HL-60 (cell line): ENCODE data around the gene ARHGAP21.

ENCODE experiments used
- DNase-seq, 2 experiments: peaks; one replicate each; pipeline ENCODE4 v3.0.0-alpha.2; 2010 to 2020; ENCODE audit warnings: low read depth in 1 of 2, low spot score in 1 of 2
- H3K27ac ChIP-seq: fragments of 250-450 bp; sonication (Bioruptor Pico); replicated peaks from 2 replicates; pipeline ENCODE4 v1.5.1; 2020; ENCODE audit warnings: mild to moderate bottlenecking, moderate library complexity
- H3K27me3 ChIP-seq: fragments of 250-450 bp; sonication (Bioruptor Pico); 2 replicates; pipeline ENCODE4 v1.5.1; 2021; ENCODE audit warnings: mild to moderate bottlenecking, moderate library complexity; ENCODE audit not compliant: insufficient read depth, poor library complexity, severe bottlenecking
- H3K4me3 ChIP-seq: replicated peaks from 2 replicates; pipeline ENCODE4 v1.5.1; 2011; ENCODE audit warnings: mild to moderate bottlenecking, control low read depth, low read length; ENCODE audit not compliant: insufficient read depth
- CTCF ChIP-seq: IDR thresholded peaks from one replicate; pipeline ENCODE4 v1.5.1; 2011; ENCODE audit warnings: low read length, control low read depth, inconsistent platforms; ENCODE audit not compliant: insufficient read depth
- GABPA ChIP-seq: IDR thresholded peaks from 2 replicates; pipeline ENCODE4 v1.6.1; 2012; ENCODE audit warnings: low read depth
- POLR2AphosphoS5 ChIP-seq: IDR thresholded peaks from 2 replicates; pipeline ENCODE4 v1.6.1; 2012; ENCODE audit warnings: low read depth
- REST ChIP-seq: IDR thresholded peaks from 2 replicates; pipeline ENCODE4 v1.6.1; 2012; ENCODE audit warnings: low read depth; ENCODE audit not compliant: insufficient replicate concordance
- SPI1 ChIP-seq: IDR thresholded peaks from 2 replicates; pipeline ENCODE4 v1.6.1; 2012; ENCODE audit warnings: low read depth, mild to moderate bottlenecking, borderline replicate concordance

ARHGAP21 gene

GRCh38 chr10:24707445-24707844 is 16.2 kb downstream of the ARHGAP21 start:
- TF ChIP-seq POLR2AphosphoS5 = no peak

DNA sequence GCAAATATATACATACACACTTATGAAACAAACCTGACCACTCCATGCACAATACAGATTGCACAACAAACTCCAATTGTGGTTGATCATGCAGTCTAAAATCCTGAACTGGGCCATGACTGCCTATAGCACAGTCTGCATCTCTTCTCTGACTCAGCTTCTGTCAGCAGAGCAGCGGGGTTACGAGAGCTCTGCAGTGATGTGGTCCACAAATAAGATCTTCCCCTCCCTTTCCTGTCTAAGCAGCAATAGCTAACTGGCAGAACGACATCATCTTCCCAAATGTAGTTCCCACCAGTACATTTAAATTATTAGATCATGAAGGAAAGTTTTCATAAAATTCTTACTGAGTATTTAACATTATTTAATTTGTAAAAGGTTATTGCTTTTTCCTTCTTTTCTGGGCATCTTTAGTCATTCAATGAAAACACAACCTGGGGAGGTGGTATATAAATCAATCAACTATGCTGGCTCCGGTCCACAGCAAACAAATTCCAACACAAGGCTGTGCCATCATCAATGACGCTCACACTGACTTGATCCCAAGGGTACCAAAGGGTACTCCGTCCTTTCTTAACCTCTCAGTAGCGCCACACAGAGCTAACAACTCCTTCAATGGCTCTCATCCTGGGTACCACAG is 17.1 kb downstream of the ARHGAP21 start:
- H3K27ac ChIP-seq = no peak overlapping the region
- TF ChIP-seq POLR2AphosphoS5 (no peak), REST (no peak), SPI1 (no peak), GABPA (no peak), CTCF (no peak)
- no peak for DNase-seq
- H3K27me3 ChIP-seq = no peaks in the 10 kb centered on the region
- H3K4me3 ChIP-seq = no peak overlapping the region

More at GRCh38 chr10:24707445-24707844, 16.2 kb downstream of the ARHGAP21 start:
- no peak overlapping the region for H3K27ac ChIP-seq
- H3K27me3 ChIP-seq = no peaks in the 10 kb centered on the region
- H3K4me3 ChIP-seq = no peak overlapping the region
- DNase-seq = no peak

DNA sequence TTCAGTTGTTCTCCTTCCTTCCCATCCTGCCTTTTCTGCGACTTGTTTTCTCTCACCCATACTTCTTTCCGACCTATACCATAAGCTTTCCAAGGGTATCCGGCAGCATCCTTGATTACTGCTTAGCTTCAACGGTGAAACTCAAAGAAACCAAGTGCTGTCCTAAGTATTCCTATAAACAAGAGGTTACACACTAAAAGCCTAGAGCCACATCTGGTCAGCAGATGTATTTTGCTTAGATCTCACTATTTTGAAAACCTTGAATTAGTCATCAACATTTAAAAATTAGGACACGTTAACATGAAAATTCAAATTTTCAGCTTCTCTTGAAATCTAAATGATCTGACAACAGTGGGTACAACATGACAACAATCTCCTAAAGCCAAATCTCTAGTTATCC is 20.0 kb downstream of the ARHGAP21 start:
- H3K27me3 ChIP-seq = no peaks in the 10 kb centered on the region
- TF ChIP-seq POLR2AphosphoS5 = no peak
- no peak overlapping the region for H3K4me3 ChIP-seq
- DNase-seq = no peak
- no peak overlapping the region for H3K27ac ChIP-seq

DNA sequence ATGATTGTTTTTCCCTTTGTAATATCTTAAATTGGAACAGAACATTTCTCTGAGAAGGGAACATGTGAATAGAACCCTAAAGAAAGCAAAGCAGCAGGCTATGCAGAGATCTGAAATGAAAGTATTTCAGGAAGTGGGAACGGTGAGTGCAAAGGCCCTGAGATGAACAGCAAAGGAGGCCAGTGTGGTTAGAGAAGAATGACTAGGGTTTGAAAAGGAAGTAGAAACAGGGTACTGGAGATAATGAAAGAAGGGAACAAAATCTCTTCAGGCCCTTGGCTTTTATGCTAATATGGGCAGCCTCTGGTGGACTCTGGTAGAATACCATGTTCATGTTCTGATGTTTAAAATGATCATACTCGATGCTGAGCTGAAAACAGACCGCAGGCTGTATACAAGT is 22.2 kb downstream of the ARHGAP21 start:
- TF ChIP-seq SPI1 (no peak), GABPA (no peak), POLR2AphosphoS5 (no peak), REST (no peak), CTCF (no peak)
- no peak overlapping the region for H3K4me3 ChIP-seq
- DNase-seq = no peak
- no peaks in the 10 kb centered on the region for H3K27me3 ChIP-seq
- H3K27ac ChIP-seq = no peak overlapping the region

DNA sequence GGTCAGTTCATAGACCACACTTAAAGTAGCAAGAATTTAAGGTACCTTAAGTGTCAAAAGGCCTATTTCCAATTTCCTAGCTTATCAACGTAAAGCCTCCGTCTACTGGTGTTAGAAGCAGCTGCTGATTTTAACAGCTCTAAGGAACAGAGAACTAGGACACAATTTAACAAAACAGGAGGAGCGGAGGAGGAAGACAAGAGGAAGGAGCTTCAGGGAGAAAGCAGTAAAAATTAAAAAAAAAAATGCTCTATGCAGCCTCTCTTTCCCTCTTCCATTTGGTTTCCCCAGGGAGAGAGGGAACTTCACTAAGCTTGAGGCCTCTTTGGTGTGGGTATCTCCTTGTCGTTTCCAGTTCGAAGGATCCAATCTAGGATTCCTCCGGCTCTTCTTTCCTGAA is 22.7 kb downstream of the ARHGAP21 start:
- H3K27me3 ChIP-seq = no peaks in the 10 kb centered on the region
- DNase-seq = no peak
- no peak overlapping the region for H3K27ac ChIP-seq
- TF ChIP-seq SPI1 = no peak
- no peak for TF ChIP-seq REST
- TF ChIP-seq CTCF = no peak
- no peak for TF ChIP-seq GABPA
- TF ChIP-seq POLR2AphosphoS5 = no peak
- no peak overlapping the region for H3K4me3 ChIP-seq
